ENCODE data around the gene PLK2.

GRCh38 chr5:58455480-58455879, 4.4 kb downstream of the PLK2 start:
- no peak for TF ChIP-seq POLR2A (IDR thresholded peaks at IDR 0.05)
- no peak for TF ChIP-seq CTCF (IDR thresholded peaks at IDR 0.05)
- no peak for TF ChIP-seq POLR2AphosphoS5 (IDR thresholded peaks at IDR 0.05)
- no peak for TF ChIP-seq EP300 (IDR thresholded peaks at IDR 0.05)
